SK-N-MC (cell line): ENCODE measurements around the gene CCN5.

Experiments used
- EZH2 ChIP-seq: fragments of 200-600 bp; sonication (generic); IDR thresholded peaks from one replicate; pipeline ENCODE4 v1.6.1; 2017; ENCODE audit warnings: antibody characterized with exemption
- POLR2AphosphoS5 ChIP-seq: IDR thresholded peaks from 2 replicates; pipeline ENCODE4 v1.6.1; 2012; ENCODE audit warnings: mild to moderate bottlenecking, low read depth, low read length, borderline replicate concordance

- TF ChIP-seq POLR2AphosphoS5 (no peak), EZH2 (no peak)
Measured at GRCh38 chr20:44771172-44771535, 56.0 kb downstream of the CCN5 start.
